SK-N-SH (cell line): ENCODE measurements around the gene C2CD4D. TPM values are rescaled to one million over a fixed set of nuclear protein-coding genes. Genes with fewer than 3 reads are reported as not detected.

Source experiments
- CTCF ChIA-PET: fragments of 300-600, 350-600 bp; formaldehyde crosslinking; extraction: SDS; loops from one replicate; lab custom pipeline; 2021; lab: Yijun Ruan, JAX
- POLR2A ChIA-PET: fragments of 350-600 bp; sonication (Branson Sonifier 250); formaldehyde crosslinking; extraction: SDS; loops from one replicate; lab custom pipeline; 2020; ENCODE audit warnings: antibody characterized with exemption, inconsistent platforms; lab: Yijun Ruan, JAX
- DNase-seq: peaks from one replicate; pipeline ENCODE4 v3.0.0; 2012
- H2AFZ ChIP-seq: fragments of 200-600 bp; sonication (generic); 2 replicates; pipeline ENCODE4 v1.8.1; 2016; ENCODE audit warnings: antibody characterized with exemption, mild to moderate bottlenecking, low read depth
- H3F3A ChIP-seq: fragments of 200-600 bp; sonication (generic); replicated peaks from 2 replicates; pipeline ENCODE3; 2016; ENCODE audit warnings: antibody characterized with exemption, mild to moderate bottlenecking; ENCODE audit not compliant: insufficient read depth
- H3K27ac ChIP-seq, 2 experiments: fragments of 200-500 bp in 1 of 2; fragments of 200-600 bp in 1 of 2; sonication (Bioruptor generic) in 1 of 2; sonication (generic), shearing (Covaris generic) in 1 of 2; 2 replicates each; pipeline versions ENCODE4 v1.5.1 to v1.6.1; 2014 to 2016; ENCODE audit warnings: low read depth in 2 of 2, inconsistent platforms in 1 of 2, low read length in 1 of 2, mild to moderate bottlenecking in 1 of 2, mixed read lengths in 1 of 2
- H3K27me3 ChIP-seq: fragments of 200-600 bp; sonication (generic), shearing (Covaris generic); 2 replicates; pipeline ENCODE4 v1.6.1; 2016; ENCODE audit warnings: mixed run types; ENCODE audit not compliant: insufficient read depth
- H3K36me3 ChIP-seq, 2 experiments: fragments of 200-500 bp in 1 of 2; fragments of 200-600 bp in 1 of 2; sonication (Bioruptor generic) in 1 of 2; sonication (generic) in 1 of 2; replicated peaks in 1 of 2; 2 replicates each; pipeline versions ENCODE3 to v1.5.1; 2014 to 2016; ENCODE audit warnings: low read length in 1 of 2, mild to moderate bottlenecking in 1 of 2; ENCODE audit not compliant: insufficient read depth in 2 of 2, control insufficient read depth in 1 of 2
- H3K4me1 ChIP-seq, 2 experiments: fragments of 200-500 bp in 1 of 2; fragments of 200-600 bp in 1 of 2; sonication (Bioruptor generic) in 1 of 2; sonication (generic), shearing (Covaris generic) in 1 of 2; 2 replicates each; pipeline versions ENCODE4 v1.5.1 to v1.6.1; 2014 to 2016; ENCODE audit warnings: low read depth in 1 of 2, low read length in 1 of 2, mixed run types in 1 of 2; ENCODE audit not compliant: insufficient read depth in 2 of 2, control insufficient read depth in 1 of 2
- H3K4me2 ChIP-seq: fragments of 200-600 bp; sonication (generic), shearing (Covaris generic); 2 replicates; pipeline ENCODE4 v1.6.1; 2017; ENCODE audit warnings: mixed run types
- H3K4me3 ChIP-seq, 2 experiments: fragments of 200-500 bp in 1 of 2; fragments of 200-600 bp in 1 of 2; sonication (Bioruptor generic) in 1 of 2; sonication (generic), shearing (Covaris generic) in 1 of 2; 2 replicates each; pipeline versions ENCODE4 v1.5.1 to v1.8.1; 2014 to 2016; ENCODE audit warnings: low read depth in 2 of 2, inconsistent platforms in 1 of 2, low read length in 1 of 2, mild to moderate bottlenecking in 1 of 2, mixed read lengths in 1 of 2, moderate library complexity in 1 of 2
- H3K79me2 ChIP-seq: fragments of 200-600 bp; sonication (generic); 2 replicates; pipeline ENCODE4 v1.8.1; 2017; ENCODE audit warnings: mild to moderate bottlenecking; ENCODE audit not compliant: insufficient read depth
- H3K9ac ChIP-seq: fragments of 200-600 bp; sonication (generic); 2 replicates; pipeline ENCODE4 v1.6.1; 2017; ENCODE audit warnings: mixed run types
- H3K9me2 ChIP-seq: fragments of 200-600 bp; sonication (generic); 2 replicates; pipeline ENCODE4 v1.6.1; 2017; ENCODE audit warnings: mixed run types
- H3K9me3 ChIP-seq: fragments of 200-600 bp; sonication (generic); 2 replicates; pipeline ENCODE4 v1.6.1; 2017; ENCODE audit warnings: mixed run types, mild to moderate bottlenecking, moderate library complexity
- H4K20me1 ChIP-seq: fragments of 200-600 bp; sonication (generic); 2 replicates; pipeline ENCODE4 v1.6.1; 2017; ENCODE audit warnings: mild to moderate bottlenecking, mixed run types; ENCODE audit not compliant: insufficient read depth
- GATA2 ChIP-seq: sonication (generic); formaldehyde crosslinking; IDR thresholded peaks from 2 replicates; pipeline ENCODE4 v1.5.0; 2020; ENCODE audit warnings: mild to moderate bottlenecking, missing genetic modification reagents
- RAD21 ChIP-seq: IDR thresholded peaks from 2 replicates; pipeline ENCODE4 v1.6.1; 2012; ENCODE audit warnings: mild to moderate bottlenecking, low read length
- RCOR1 ChIP-seq: fragments of 150-350 bp; IDR thresholded peaks from 2 replicates; pipeline ENCODE4 v1.6.1; 2017; ENCODE audit warnings: antibody characterized with exemption, low read length
- TAF1 ChIP-seq: IDR thresholded peaks from 2 replicates; pipeline ENCODE4 v1.6.1; 2012; ENCODE audit warnings: low read depth, mild to moderate bottlenecking, low read length, moderate library complexity, borderline replicate concordance
- YY1 ChIP-seq: IDR thresholded peaks from 2 replicates; pipeline ENCODE4 v1.4.0; 2012; ENCODE audit warnings: low read depth, mild to moderate bottlenecking
- WGBS: methylation state at CpG from one replicate; pipeline ENCODE4 v1.1.6; 2017; ENCODE audit warnings: low lambda C conversion rate; 5-methylcytosine and 5-hydroxymethylcytosine counted together
- polyA plus RNA-seq, 3 experiments: library from polyadenylated mRNA; depleted of rRNA; stranded (reverse); fragments of >200 nt; gene quantifications; 2 replicates each; pipeline ENCODE4 v1.2.3, GENCODE V29; 2012
- TF ChIP-seq, protein P1 (sequence below): fragments of 200-600 bp; sonication (generic); IDR thresholded peaks from 2 replicates; pipeline ENCODE4 v1.6.1; 2017; ENCODE audit warnings: antibody characterized with exemption, mild to moderate bottlenecking, moderate library complexity

C2CD4D gene
- not detected in 2 replicates for polyA plus RNA-seq (2012; rRNA removed)
- not detected in 2 replicates for polyA plus RNA-seq (2012; cell fraction: cytosol; rRNA removed)
- polyA plus RNA-seq (2012; cell fraction: nucleus; rRNA removed) = not detected in 2 replicates

DNA sequence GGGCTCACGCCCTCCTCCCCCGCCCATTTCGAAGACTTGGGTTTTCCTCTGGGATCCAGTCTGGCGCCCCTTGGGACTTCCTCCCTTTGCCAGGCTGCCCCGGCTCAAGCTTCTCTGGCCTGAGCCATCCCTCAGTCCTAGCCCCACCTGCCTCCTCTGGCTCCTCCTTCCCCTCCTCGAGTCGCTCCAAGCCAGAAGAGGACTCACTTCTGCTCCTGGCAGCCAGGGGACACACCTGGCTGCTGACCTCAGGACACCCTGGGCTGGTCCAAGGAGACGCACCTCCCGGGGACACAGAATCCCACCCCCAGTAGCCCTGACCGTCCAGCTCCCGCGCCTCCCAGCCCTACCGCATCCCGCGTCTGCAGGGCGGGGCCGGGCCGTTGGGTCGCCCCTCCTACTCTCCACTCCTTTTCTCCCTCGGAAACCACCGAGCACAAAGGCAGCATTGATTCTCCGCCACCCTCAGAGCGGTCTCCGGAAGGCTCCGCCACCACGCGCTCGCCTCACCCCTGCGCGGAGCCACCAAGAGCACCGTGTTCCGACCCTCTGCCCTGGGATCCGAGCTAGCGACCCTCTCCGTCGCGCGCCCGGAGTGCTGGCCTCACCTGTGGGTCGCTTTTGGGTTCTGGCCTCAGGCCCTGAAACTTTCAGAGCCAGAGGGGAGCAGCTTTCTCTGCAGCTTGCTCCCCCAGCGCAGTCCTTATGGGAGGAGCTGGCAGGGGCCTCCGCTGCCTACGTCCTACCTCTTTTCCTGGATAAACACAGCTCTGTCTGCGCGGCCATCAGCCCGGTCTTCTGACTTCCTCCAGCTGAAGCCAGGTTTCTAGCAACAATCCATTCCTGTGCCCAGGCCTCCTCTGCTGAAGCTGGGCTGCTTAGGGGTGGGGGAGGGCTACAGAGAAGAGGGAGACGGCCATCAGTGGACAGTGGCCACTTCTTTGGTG is at the start of gene C2CD4D:
Gene C2CD4D (minus strand): TSS at position 364 of the 947 bp plus-strand sequence. CDS start 831 bp downstream, outside the sequence.
- Histone ChIP-seq H3K9ac (no peak within 1 kb of the TSS), H3K36me3 (no peaks in the 10 kb centered on the region), H3K4me2 (no peak within 1 kb of the TSS), H3K4me1 (peaks cover 0 to 8% of the 10 kb centered on the region in 2 experiments; a peak in 1 of 4 replicates), H3K27ac (no peak within 1 kb of the TSS; a peak in 1 of 4 replicates), H3K4me3 (no peak within 1 kb of the TSS), H3K79me2 (no peaks in the 10 kb centered on the region), H4K20me1 (no peaks in the 10 kb centered on the region), H3K9me2 (no peaks in the 10 kb centered on the region), H2AFZ (no peak within 1 kb of the TSS), H3F3A (no peaks in the 10 kb centered on the region), H3K27me3 (no peaks in the 10 kb centered on the region), H3K9me3 (no peaks in the 10 kb centered on the region)
- ChIA-PET CTCF (interaction anchor here (0.9 to 2.5 kb wide), 4 partner anchors 10 to 246 kb away, joined by 3 to 7 read pairs (median 5); partner anchors contain the start of gene CELF3), POLR2A (no interaction called here)
- TF ChIP-seq TAF1 (no peak), RAD21 (no peak), YY1 (no peak), GATA2 (CRISPR knock-in tag) (no peak)
- whole genome bisulfite sequencing = 88% methylated on average over 45 of the region's 47 CpGs
- no peak for DNase-seq

DNA sequence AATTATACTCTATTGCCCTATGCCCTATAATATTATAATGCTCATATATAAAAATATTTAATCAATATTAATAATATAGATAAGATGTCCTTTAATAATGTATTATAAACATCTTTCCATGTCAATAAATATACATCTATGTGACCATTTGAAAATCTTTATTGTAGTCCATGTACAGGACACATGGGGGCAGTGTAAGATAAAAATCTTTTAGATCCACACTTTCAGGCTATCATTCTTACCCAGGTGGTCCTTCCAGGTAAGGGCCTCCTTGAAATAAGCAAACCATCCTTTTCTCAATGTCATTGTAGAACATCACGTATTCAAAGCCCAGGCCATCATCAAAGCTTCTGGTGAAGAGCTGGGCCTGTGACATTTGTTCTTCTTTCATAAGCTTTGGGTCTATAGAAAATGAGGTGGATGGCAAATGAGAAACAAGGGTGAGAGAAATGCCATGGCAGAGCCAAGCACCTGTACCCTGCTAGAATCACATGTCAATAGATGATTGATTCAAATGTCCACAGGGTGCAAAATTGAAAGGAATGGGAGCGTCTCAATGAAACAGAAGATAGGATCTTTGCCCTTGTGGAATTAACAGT is 49.5 kb upstream of the C2CD4D start:
- Histone ChIP-seq H4K20me1 (no peaks in the 10 kb centered on the region), H2AFZ (no peak overlapping the region), H3K4me1 (no peaks in the 10 kb centered on the region), H3K9me2 (no peaks in the 10 kb centered on the region), H3K27me3 (no peaks in the 10 kb centered on the region), H3K9me3 (no peaks in the 10 kb centered on the region), H3K79me2 (no peaks in the 10 kb centered on the region), H3K27ac (no peak overlapping the region), H3K4me3 (no peak overlapping the region), H3F3A (no peaks in the 10 kb centered on the region), H3K36me3 (peaks cover 7 to 32% of the 10 kb centered on the region in 2 experiments), H3K9ac (no peak overlapping the region), H3K4me2 (no peak overlapping the region)
- DNase-seq = peak; percentile 23
- WGBS = 75% methylated on average over 2 of the region's 2 CpGs
- POLR2A ChIA-PET = no interaction called here
- CTCF ChIA-PET = interaction anchor here (0.7 to 2.9 kb wide), 6 partner anchors 12 to 115 kb away, joined by 3 to 13 read pairs (median 4); no protein-coding TSS in a partner anchor
- TF ChIP-seq RCOR1 (no peak), RAD21 (peak; percentile 55)
- TF ChIP-seq, protein P1, sequence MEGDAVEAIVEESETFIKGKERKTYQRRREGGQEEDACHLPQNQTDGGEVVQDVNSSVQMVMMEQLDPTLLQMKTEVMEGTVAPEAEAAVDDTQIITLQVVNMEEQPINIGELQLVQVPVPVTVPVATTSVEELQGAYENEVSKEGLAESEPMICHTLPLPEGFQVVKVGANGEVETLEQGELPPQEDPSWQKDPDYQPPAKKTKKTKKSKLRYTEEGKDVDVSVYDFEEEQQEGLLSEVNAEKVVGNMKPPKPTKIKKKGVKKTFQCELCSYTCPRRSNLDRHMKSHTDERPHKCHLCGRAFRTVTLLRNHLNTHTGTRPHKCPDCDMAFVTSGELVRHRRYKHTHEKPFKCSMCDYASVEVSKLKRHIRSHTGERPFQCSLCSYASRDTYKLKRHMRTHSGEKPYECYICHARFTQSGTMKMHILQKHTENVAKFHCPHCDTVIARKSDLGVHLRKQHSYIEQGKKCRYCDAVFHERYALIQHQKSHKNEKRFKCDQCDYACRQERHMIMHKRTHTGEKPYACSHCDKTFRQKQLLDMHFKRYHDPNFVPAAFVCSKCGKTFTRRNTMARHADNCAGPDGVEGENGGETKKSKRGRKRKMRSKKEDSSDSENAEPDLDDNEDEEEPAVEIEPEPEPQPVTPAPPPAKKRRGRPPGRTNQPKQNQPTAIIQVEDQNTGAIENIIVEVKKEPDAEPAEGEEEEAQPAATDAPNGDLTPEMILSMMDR = peak; percentile 64
